Breast epithelium (tissue), 4 donors: ENCODE data around the gene MFSD2B. TPM values are rescaled to one million over a fixed set of nuclear protein-coding genes. Genes with fewer than 3 reads are reported as not detected.
A peak's percentile ranks its signal among the peaks of the same experiment; 100 is the strongest.

Experiments used
- DNase-seq, 2 donors: peaks; one replicate each; pipeline ENCODE4 v3.0.0-alpha.2; 2019; ENCODE audit warnings: low spot score in 2 of 2
- H3K27ac ChIP-seq, 2 donors: fragments of 200-600 bp; sonication (generic) in 1 of 2; one replicate each; pipeline ENCODE4 v1.5.1; 2016 to 2019; ENCODE audit warnings: mild to moderate bottlenecking in 1 of 2
- H3K27me3 ChIP-seq, 2 donors: fragments of 200-600 bp; sonication (generic) in 1 of 2; one replicate each; pipeline versions ENCODE4 v1.5.1 to v1.6.0; 2017 to 2019; ENCODE audit warnings: control low read depth in 1 of 2, mild to moderate bottlenecking in 1 of 2
- H3K36me3 ChIP-seq: fragments of 200-600 bp; one replicate; pipeline ENCODE4 v1.5.1; 2019
- H3K4me1 ChIP-seq, 2 donors: fragments of 200-600 bp; sonication (generic); one replicate each; pipeline ENCODE4 v1.5.1; 2016 to 2019; ENCODE audit warnings: control low read depth in 1 of 2
- H3K4me3 ChIP-seq, 3 donors: fragments of 200-600 bp; sonication (generic); 1 replicate in 2 of 3; 2 replicates in 1 of 3; pipeline ENCODE4 v1.5.1; 2016 to 2019; ENCODE audit warnings: mild to moderate bottlenecking in 3 of 3, moderate library complexity in 2 of 3
- H3K9me3 ChIP-seq, 2 donors: fragments of 200-600 bp; sonication (generic) in 1 of 2; one replicate each; pipeline ENCODE4 v1.5.1; 2016 to 2019; ENCODE audit warnings: control low read depth in 1 of 2
- CTCF ChIP-seq, 3 donors: fragments of 450-650 bp; IDR thresholded peaks; one replicate each; pipeline ENCODE4 v1.5.1; 2016 to 2017; ENCODE audit warnings: antibody characterized with exemption in 3 of 3, mild to moderate bottlenecking in 3 of 3, moderate library complexity in 3 of 3
- POLR2A ChIP-seq: fragments of 450-650 bp; IDR thresholded peaks from one replicate; pipeline ENCODE4 v1.6.1; 2016; ENCODE audit warnings: antibody characterized with exemption, mild to moderate bottlenecking, moderate library complexity
- POLR2AphosphoS5 ChIP-seq, 3 donors: sonication (generic); formaldehyde crosslinking; IDR thresholded peaks; one replicate each; pipeline ENCODE4 v1.6.1; 2017; ENCODE audit warnings: antibody characterized with exemption in 3 of 3
- intact Hi-C: fragments of 100-400 bp; cut with DNase I; formaldehyde crosslinking; loops from one replicate; pipeline ENCODE4 v1.15.1; 2023; ENCODE audit warnings: low total_unique reads
- total RNA-seq, 3 donors: library from RNA; depleted of rRNA; stranded (reverse); fragments of >200 nt; gene quantifications; one replicate each; pipeline ENCODE4 v1.1.0, GENCODE V29; 2016

Gene MFSD2B
- total RNA-seq, 3 donors from 2014 or later: not detected

- TF ChIP-seq POLR2A: no peak
- TF ChIP-seq POLR2AphosphoS5 (IDR thresholded peaks at IDR 0.05): no peak
- no peak for TF ChIP-seq CTCF (IDR thresholded peaks at IDR 0.05)
- Histone ChIP-seq H3K4me1 (peaks cover 0 to 7% of the 10 kb centered on the region in 2 donors), H3K27me3 (no peaks in the 10 kb centered on the region), H3K9me3 (no peaks in the 10 kb centered on the region), H3K4me3 (peak overlapping the region in 2 of 3 donors; percentile 73 to 79), H3K27ac (no peak overlapping the region), H3K36me3 (no peaks in the 10 kb centered on the region)
- intact Hi-C loops: no loop called here
- no peak for DNase-seq
Observed at GRCh38 chr2:24045511-24046508, 35.9 kb downstream of the MFSD2B start.

GRCh38 chr2:24046599-24046929 lies 36.7 kb downstream of the MFSD2B start:
- no peak for DNase-seq
- intact Hi-C loops: no loop called here
- H3K27ac ChIP-seq: no peak overlapping the region

GRCh38 chr2:24046930-24047702 lies 37.2 kb downstream of the MFSD2B start, which contains the start of gene WDCP:
TSS of gene WDCP (minus strand) at chr2:24047391. CDS start at chr2:24039494, 7,897 bp downstream.
- TF ChIP-seq POLR2AphosphoS5 (IDR thresholded peaks at IDR 0.05) (peak in 2 of 3 donors; percentile 49 to 59), CTCF (IDR thresholded peaks at IDR 0.05) (peak in 1 of 3 donors; percentile 10), POLR2A (no peak)
- Histone ChIP-seq H3K27ac (peak within 1 kb of the TSS; percentile 46 to 66), H3K9me3 (no peaks in the 10 kb centered on the region), H3K36me3 (no peaks in the 10 kb centered on the region), H3K4me3 (peak within 1 kb of the TSS; percentile 73 to 79 (median 78)), H3K27me3 (no peaks in the 10 kb centered on the region), H3K4me1 (peaks cover 0 to 7% of the 10 kb centered on the region in 2 donors)
- DNase-seq: peak; percentile 91 to 97
- intact Hi-C loops: no loop called here

More at GRCh38 chr2:24046599-24046929, 36.7 kb downstream of the MFSD2B start:
- TF ChIP-seq POLR2A (no peak), POLR2AphosphoS5 (IDR thresholded peaks at IDR 0.05) (no peak), CTCF (IDR thresholded peaks at IDR 0.05) (no peak)
- H3K4me1 ChIP-seq: peaks cover 0 to 7% of the 10 kb centered on the region in 2 donors
- H3K9me3 ChIP-seq: no peaks in the 10 kb centered on the region
- H3K36me3 ChIP-seq: no peaks in the 10 kb centered on the region
- no peaks in the 10 kb centered on the region for H3K27me3 ChIP-seq
- peak overlapping the region; percentile 73 to 79 (median 78) for H3K4me3 ChIP-seq

GRCh38 chr2:24047703-24048033 lies 37.8 kb downstream of the MFSD2B start:
- H3K27me3 ChIP-seq: no peaks in the 10 kb centered on the region
- intact Hi-C loops: no loop called here
- TF ChIP-seq POLR2AphosphoS5 (IDR thresholded peaks at IDR 0.05) (no peak), CTCF (IDR thresholded peaks at IDR 0.05) (no peak), POLR2A (no peak)
- H3K27ac ChIP-seq: no peak overlapping the region
- no peaks in the 10 kb centered on the region for H3K9me3 ChIP-seq
- H3K36me3 ChIP-seq: no peaks in the 10 kb centered on the region
- peak overlapping the region; percentile 73 to 79 (median 78) for H3K4me3 ChIP-seq
- DNase-seq: no peak
- peaks cover 0 to 7% of the 10 kb centered on the region in 2 donors for H3K4me1 ChIP-seq
